NCI-H524 (cell line): Measurements from ENCODE around the gene SLC15A5.
A peak's percentile ranks its signal among the peaks of the same experiment; 100 is the strongest.

Source experiments
- DNase-seq, 2 experiments: peaks; one replicate each; lab custom pipeline; 2025; lab: John Stamatoyannopoulos, UW

The SLC15A5 gene

DNA sequence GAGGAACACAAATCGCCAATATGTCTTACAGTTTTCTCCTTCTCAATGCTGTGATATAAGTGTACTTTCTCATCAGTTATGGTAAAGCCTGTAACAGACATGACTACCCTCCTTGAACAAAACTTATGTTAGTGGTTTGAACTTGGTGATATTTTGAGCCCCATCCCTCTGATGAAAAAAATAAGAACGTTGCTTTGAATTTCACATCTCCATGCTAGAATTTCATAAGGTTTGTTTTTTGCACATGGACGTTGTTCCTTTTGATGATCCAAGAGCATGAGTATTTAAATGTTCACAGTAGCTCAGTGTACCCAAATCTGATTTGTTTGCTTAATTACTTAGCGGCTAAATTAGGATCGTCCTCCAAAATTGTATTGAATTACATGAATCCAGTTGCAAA lies at the start of gene SLC15A5:
SLC15A5 (minus strand) TSS at position 101 of the 400 bp plus-strand sequence; CDS start at position 101, 0 bp downstream.
- no peak for DNase-seq

DNA sequence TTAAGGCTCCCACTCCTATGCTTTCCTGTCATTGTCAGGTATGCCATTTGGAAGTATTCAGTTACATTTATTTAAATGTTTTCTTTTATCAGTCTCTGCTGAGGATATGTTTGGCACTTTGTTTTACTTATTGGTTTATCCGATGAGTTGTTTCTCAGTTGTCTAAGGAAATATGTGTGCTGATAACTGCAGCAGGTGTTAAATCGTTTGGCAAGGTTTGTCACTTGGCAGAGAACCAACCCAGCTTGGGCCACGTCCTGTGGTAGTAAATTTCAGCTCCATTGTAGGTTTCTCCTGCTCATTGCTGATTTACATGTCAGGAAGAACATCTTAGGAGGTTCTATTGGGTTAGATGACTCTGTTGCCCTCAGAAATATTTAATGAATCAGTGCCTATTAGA lies 47.9 kb upstream of the SLC15A5 start:
- peak in 1 of 2 experiments; percentile 23 for DNase-seq

DNA sequence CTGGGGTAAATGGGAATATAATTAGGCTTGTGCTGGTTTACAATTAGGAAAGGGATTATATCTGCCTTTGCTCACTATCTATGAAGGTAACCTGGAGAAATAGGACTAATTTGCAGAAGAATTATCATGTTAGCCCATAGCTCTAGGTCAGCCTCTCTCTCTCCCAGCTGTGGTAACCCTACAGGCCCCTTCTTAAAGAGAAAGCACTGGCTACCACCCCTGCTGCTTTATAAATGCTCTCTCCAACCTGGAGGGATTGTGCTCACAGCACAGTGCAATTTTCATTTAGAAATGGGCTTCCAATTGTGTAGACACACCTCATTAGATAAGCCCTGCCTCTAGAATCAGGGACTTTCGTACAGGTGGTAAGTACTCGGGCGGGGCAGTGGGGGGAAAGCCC lies 47.3 kb upstream of the SLC15A5 start:
- DNase-seq = no peak

DNA sequence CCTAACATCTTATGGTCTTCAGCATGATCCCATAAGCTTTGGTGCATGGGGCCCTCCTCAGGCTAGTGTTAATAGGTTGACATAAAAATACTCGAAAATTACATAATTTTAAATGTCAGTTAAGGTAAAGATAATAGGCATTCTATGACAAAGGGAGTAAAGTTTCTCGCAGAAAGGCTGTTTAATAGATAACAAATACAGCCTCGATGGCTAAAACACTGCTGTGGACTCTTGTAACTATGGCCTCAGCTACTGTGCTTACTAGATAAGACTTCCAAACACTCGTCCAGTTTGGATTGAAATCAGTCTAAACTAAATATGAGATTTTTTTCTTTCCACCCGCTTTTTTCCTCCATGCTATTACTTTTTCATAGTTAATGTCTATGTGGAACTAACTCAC lies 46.8 kb upstream of the SLC15A5 start:
- DNase-seq = no peak

- DNase-seq = no peak
Observed at GRCh38 chr12:16323638-16324037, 46.2 kb upstream of the SLC15A5 start.

DNA sequence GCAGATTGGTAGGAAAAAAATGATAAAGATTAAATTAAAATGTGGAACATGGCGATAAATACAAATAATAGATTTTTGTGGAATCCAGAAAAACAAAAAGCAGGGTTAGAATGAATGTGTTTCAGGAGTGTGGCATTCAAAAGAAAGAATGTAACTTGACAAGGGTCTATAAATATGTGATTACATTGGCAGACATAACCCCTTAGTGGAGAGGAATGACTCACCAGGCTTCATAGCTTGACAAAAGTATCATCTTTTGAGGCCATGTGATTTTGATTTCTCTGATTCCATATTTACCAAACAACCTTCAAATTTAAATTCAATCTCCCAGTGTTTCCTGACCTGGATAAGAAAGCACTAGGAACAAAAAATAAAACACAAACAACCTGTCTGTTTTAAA lies 45.5 kb upstream of the SLC15A5 start:
- no peak for DNase-seq

- no peak for DNase-seq
Observed at GRCh38 chr12:16310934-16311333, 33.4 kb upstream of the SLC15A5 start.

DNA sequence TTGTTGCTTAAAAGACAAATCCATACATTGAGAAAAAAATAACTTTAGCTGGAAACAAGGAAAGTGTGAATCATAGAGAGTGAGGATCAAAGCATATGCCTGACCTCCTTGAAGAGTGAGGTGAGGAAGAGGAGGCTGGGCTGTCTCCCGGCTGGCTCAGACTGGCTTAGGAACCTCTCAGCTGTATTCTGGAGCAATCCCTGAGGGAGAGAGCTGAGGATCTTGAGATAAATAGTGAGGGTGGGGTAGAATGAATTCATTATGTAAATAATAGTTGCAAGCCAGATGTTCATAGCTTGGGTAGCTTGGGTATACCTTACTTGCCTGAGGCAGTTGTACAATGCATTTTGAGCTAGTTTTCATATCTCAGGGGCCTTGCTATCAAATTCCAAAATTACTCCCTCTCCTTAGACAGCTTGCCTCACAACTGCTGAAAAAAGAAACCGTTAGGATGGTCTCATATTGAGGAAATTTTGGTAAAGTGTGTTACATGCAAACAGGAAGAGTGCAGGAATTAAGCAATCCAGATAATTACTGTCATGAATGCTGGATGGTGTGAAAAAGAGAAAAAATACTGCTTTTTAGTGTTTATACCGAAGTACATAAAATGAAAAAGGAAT lies 30.5 kb upstream of the SLC15A5 start:
- peak; percentile 26 to 86 for DNase-seq

DNA sequence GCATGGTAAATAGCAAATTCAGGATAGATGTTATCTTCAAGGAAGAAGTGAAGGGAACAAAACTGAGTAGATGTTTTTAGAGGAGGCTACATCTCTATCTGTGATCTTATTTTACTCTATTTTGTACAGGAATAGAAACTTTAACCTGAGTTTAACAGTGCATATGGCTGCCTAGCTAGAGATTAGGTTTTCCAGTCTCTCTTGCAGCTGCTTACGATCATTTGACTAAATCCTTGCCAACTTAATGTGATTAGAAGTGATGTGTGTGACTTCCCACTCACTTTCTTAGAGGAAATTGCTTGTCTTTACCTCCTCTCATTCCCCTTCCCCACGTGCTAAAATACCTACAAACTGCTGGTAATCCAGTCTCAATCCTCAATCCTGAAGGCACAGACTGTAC lies 26.5 kb upstream of the SLC15A5 start:
- DNase-seq = peak in 1 of 2 experiments; percentile 18

- no peak for DNase-seq
Observed at GRCh38 chr12:16300736-16301135, 23.3 kb upstream of the SLC15A5 start.

DNA sequence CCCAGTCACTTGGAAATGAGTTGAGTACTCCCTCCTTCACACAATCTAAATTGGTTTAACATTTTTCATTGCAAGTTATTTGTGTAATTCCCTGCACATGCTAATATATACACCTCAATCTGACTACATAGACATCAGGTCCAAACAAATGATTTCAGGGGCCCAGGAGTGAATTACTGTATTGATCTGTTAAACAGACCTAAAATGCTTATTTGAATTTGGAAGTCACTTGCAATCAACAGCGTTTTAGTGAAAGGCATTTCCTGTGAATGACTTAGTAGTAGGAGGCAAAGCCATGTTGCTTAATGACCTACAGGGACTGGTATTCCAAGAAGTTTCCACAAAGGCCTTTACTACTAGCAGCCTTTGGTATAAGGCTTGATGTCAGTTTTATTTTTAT lies 22.6 kb upstream of the SLC15A5 start:
- no peak for DNase-seq

GRCh38 chr12:16299403-16299802 lies 21.9 kb upstream of the SLC15A5 start:
- DNase-seq = no peak

GRCh38 chr12:16297521-16297920 lies 20.0 kb upstream of the SLC15A5 start:
- DNase-seq = no peak

DNA sequence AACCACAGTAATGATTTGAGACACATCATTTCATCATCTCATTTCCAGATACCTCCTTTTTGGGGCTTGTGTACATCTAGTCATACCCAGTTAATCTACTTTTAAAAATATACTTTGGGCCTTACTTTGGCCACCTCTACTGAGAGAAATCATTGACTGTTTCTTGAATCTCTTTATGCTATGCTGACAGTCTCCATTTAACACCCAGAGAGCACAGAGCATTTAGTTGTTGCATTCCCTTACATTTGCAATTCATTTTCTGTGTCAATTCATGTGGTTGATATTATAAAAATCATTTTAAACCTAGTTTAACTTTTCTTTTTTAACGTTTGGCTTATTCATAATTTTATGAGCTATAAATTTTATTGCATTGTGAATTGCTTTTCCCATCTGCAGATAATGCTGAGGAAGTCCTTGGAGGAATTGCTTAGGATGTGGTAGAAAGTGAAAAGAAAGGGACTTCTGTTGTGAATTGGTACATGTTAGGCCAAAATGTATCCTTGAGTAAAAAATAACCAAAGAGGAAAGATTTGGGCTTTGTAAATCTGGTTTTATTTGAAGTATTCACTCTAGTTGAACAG lies 17.0 kb upstream of the SLC15A5 start:
- no peak for DNase-seq

DNA sequence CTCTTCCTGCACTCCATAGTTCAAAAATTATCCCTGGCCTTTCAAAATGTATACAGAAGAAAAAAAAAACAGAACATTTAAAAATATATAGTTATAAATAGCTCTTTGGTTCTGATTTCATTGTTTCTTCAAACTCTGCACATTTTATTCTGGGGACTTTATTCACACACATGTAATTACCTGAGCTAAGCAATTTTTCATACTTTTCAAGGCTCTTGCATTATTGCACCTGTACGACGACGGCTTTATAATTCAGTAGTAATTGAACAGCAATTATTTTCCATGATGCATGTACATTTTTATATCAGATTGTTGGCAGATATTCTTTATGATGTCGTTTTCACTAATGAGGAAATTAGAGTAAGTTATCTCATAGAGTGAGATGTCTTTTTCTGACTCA lies 13.5 kb upstream of the SLC15A5 start:
- DNase-seq = no peak

GRCh38 chr12:16285586-16285985 lies 8.1 kb upstream of the SLC15A5 start:
- DNase-seq = no peak

DNA sequence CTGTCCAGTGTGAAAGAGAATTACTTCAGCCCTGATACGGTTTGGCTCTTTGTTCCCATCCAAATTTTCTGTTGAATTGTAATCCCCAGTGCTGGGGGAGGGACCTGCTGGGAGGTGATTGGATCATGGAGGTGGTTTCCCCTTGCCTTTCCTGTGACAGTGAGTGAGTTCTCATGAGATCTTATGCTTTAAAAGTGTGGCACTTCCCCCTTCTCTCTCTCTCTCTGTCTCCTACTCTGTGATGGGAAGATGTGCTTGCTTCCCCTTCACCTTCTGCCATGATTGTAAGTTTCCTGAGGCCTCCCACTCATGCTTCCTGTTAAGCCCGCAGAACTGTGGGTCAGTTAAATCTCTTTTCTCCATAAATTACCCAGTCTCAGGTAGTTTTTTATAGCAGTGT lies 5.5 kb upstream of the SLC15A5 start:
- DNase-seq = no peak

- DNase-seq = no peak
Observed at GRCh38 chr12:16282081-16282480, 4.6 kb upstream of the SLC15A5 start.

- no peak for DNase-seq
Observed at GRCh38 chr12:16281157-16281556, 3.7 kb upstream of the SLC15A5 start.

GRCh38 chr12:16272222-16272621 lies 5.3 kb downstream of the SLC15A5 start:
- no peak for DNase-seq

GRCh38 chr12:16271062-16271461 lies 6.4 kb downstream of the SLC15A5 start:
- no peak for DNase-seq

- peak; percentile 4 to 62 for DNase-seq
Observed at GRCh38 chr12:16269946-16270345, 7.5 kb downstream of the SLC15A5 start.

DNA sequence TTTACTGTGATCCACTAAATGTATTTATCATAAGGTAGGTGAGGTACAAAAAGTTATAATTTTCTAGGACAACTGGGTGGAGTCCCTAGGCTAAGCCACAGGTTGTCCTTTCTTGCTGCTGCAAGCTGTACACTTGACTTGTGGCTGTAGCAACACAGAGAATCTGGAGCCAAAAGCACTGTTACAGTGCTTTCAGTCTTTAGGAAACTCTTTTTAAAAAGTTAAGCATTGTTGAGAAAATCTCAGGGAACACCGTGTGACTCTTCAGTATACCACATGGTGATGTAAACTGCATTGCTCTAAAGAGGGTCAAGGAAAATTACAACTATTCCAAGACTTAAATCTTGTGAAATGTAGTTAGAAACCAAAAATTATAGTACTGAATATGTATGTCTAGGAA lies 11.4 kb downstream of the SLC15A5 start:
- DNase-seq = no peak

GRCh38 chr12:16261944-16262475 lies 15.5 kb downstream of the SLC15A5 start:
- no peak for DNase-seq
